GM12891 (cell line): ENCODE results near the gene PCNX1.

ENCODE experiments used
- DNase-seq: peaks from one replicate; pipeline ENCODE4 v3.0.0; 2011; ENCODE audit warnings: low spot score; ENCODE audit not compliant: insufficient read length
- FAIRE-seq: peaks from 2 replicates; lab custom pipeline; 2011; peaks lifted over from hg19 to GRCh38; lab: Jason Lieb, UNC
- PAX5 ChIP-seq: IDR thresholded peaks from 2 replicates; pipeline ENCODE4 v1.6.1; 2011; ENCODE audit warnings: low read length, moderate library complexity, mild to moderate bottlenecking; ENCODE audit not compliant: insufficient read depth, severe bottlenecking
- POLR2A ChIP-seq: IDR thresholded peaks from 2 replicates; pipeline ENCODE4 v1.6.1; 2011; ENCODE audit warnings: low read depth, low read length, control low read depth
- POLR2AphosphoS5 ChIP-seq: IDR thresholded peaks from 2 replicates; pipeline ENCODE4 v1.6.1; 2011; ENCODE audit warnings: low read depth, low read length, control low read depth
- POU2F2 ChIP-seq: IDR thresholded peaks from 2 replicates; pipeline ENCODE4 v1.6.1; 2011; ENCODE audit warnings: low read depth, mild to moderate bottlenecking, control low read depth, low read length, moderate library complexity
- SPI1 ChIP-seq: IDR thresholded peaks from 2 replicates; pipeline ENCODE4 v1.6.1; 2011; ENCODE audit warnings: low read depth, low read length, control low read depth
- TAF1 ChIP-seq: IDR thresholded peaks from 2 replicates; pipeline ENCODE4 v1.6.1; 2011; ENCODE audit warnings: low read depth, low read length, control low read depth

Gene PCNX1

DNA sequence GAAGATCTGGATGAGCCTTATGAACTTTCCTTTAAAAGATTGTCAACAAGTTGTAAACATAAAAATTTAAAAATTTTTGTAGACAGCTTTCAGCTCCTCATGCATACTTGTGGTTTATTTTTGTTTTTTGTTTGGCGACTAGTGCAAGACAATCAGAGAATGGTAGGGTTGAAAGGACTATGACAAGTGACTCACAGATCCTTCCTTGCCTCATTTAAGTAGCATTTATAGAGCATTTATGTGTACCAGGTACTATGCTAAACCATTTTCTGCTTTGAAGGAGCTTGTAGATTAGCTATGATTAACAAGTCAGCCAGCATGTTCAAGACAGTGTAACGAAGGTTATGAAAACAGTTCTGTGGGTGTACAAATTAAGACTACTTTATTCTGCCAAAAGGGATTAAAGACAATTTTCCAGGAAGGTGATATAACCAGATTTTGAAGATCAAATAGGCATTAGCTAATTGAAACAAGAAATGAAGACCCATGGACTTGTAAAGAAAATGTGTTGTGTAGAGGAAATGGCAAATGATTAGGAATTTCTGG lies 122.0 kb downstream of the PCNX1 start:
- DNase-seq (no peak), FAIRE-seq (peak; percentile 23)
- no peak for TF ChIP-seq POU2F2
- TF ChIP-seq PAX5 = no peak
- TF ChIP-seq POLR2AphosphoS5 = no peak
- TF ChIP-seq POLR2A = no peak
- TF ChIP-seq SPI1 = no peak
- TF ChIP-seq TAF1 = no peak

DNA sequence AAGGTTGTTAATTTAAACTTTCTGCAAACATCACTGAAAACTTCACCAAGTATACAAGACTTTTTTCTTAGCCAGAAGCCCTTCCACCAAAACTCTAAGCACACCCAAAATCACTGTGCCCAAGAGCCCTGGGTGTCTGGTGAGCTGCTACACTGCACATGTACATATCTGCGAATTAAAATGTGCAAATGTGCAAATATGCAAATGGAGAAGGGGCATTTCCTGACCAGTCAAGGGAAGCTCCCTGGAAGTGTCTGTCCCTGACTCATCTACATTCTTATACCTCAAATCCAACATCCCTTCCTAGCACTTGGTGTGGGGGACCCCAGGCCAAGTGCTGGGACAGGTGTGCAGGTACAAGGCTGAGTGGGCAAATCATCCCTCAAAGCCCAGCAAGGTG lies 123.7 kb downstream of the PCNX1 start:
- no peak for FAIRE-seq
- TF ChIP-seq POLR2A (no peak), POLR2AphosphoS5 (no peak), POU2F2 (no peak), SPI1 (no peak), TAF1 (no peak), PAX5 (no peak)
- DNase-seq = no peak

DNA sequence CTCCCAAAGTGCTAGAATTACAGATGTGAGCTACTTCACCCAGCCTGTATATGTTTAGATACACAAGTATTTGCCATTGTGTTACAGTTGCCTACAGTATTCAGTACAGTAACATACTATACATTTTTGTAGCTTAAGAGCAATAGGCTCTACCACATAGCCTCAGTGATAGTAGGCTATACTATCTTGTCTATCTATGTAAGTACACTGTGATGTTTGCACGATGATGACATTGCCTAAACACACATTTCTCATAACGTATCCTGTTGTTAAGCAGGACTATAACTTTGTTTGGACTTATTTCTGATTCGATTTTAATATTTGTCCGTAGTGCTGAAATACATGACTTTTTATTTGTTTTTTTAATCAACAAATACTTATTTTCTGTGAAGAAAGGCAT lies 129.2 kb downstream of the PCNX1 start:
- no peak for FAIRE-seq
- TF ChIP-seq PAX5 = no peak
- TF ChIP-seq SPI1 = no peak
- TF ChIP-seq POU2F2 = no peak
- no peak for TF ChIP-seq POLR2A
- no peak for TF ChIP-seq TAF1
- no peak for TF ChIP-seq POLR2AphosphoS5
- no peak for DNase-seq

DNA sequence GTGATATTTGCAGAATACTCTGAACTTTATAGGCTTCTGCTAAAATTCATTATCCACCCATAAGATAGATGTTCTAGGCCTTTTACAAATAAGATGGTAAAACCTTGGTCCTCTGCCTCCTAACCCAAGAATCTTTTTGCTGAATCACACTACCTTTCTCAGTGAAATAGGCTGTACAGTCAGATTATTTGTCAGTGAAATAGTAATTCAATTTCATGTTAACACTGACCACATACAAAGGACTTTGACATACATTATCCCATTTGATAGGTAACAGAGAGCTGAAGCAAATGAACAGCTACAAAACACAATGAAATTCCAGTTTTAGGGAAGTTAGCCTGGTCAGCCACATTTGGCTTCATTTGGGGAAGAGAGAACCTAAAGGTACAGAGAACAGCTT lies 141.1 kb downstream of the PCNX1 start:
- DNase-seq (no peak), FAIRE-seq (peak; percentile 55)
- no peak for TF ChIP-seq POLR2A
- no peak for TF ChIP-seq TAF1
- no peak for TF ChIP-seq POU2F2
- TF ChIP-seq PAX5 = no peak
- TF ChIP-seq POLR2AphosphoS5 = no peak
- TF ChIP-seq SPI1 = no peak

DNA sequence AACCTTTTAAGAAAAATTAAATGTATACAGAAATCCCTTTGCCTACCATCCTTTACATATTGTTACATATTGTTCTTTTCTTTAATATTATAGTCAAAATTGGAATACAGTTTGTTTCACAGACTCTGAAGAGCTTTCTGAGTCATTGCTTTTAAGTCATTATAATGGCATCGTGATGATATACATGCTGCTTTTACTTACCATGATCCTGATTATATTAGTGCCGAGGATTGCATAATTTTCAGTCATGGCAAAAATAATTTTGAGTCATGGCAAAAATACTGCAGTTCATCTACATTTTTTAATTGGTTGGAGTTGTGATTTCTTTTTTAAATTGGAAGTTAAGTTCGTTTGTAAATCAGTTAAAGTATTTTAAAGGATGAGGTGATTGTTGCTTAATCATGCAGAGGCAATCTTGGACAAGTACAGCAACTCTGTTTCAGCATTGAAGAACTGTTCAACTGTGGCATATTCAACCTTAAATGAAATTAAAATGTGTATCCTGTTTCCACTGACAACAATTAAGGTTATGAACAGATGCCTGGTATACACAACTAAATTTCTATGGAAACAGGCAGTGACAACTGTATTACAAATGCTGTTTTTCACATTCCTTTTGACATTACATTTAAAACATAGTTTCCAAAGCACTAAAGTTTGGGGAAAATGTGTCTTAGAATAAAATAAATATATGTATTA lies 142.3 kb downstream of the PCNX1 start:
- TF ChIP-seq TAF1 (no peak), POU2F2 (no peak), PAX5 (no peak), POLR2AphosphoS5 (no peak), SPI1 (no peak), POLR2A (no peak)
- FAIRE-seq (no peak), DNase-seq (no peak)

DNA sequence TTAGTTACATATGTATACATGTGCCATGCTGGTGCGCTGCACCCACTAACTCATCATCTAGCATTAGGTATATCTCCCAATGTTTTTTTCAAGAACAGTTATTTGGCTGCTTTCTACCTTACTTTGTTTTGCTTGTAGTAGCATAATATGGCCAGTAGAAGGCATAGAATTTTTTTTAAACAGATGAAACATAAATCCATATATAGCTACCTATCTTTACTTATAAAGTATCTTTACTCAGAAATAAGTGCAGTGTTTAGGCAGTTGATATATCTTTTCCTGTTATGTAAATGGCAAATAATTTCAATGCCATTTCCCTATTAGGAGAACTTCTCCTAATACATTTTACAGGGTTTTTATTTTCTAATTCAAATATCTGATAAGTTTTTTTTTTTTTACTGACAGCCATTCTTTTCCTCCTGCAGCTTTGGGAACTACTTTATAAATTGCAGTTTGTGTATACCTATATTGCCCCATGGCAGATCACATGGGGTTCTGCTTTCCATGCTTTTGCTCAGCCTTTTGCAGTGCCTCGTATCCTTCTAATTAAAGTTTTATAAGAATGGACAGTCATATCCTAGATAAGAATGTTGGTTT lies 143.1 kb downstream of the PCNX1 start:
- TF ChIP-seq POU2F2 = no peak
- TF ChIP-seq POLR2AphosphoS5 = no peak
- no peak for TF ChIP-seq PAX5
- TF ChIP-seq TAF1 = no peak
- TF ChIP-seq POLR2A = no peak
- TF ChIP-seq SPI1 = no peak
- DNase-seq (no peak), FAIRE-seq (no peak)

DNA sequence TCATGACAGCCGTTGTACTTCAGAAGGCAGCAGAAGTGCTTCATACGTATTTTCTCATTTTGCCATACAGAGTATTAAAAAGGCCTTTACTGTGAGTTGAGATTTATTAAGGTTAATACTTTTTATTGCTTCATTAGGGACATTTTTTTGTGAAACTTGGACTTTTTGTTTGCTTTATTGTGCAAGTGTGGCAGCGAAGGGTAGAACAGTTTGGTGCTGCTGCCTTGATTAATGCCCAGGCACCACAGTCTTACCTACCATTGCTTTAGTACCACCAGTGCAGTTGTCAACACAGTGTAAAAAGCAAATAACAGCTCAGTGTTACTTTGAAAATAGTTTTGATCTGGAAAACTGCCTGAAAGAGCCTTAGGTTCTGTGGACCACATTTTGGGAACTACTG lies 147.4 kb downstream of the PCNX1 start:
- DNase-seq = no peak
- TF ChIP-seq POU2F2 (no peak), SPI1 (no peak), POLR2A (no peak), POLR2AphosphoS5 (no peak), TAF1 (no peak), PAX5 (no peak)
- no peak for FAIRE-seq

DNA sequence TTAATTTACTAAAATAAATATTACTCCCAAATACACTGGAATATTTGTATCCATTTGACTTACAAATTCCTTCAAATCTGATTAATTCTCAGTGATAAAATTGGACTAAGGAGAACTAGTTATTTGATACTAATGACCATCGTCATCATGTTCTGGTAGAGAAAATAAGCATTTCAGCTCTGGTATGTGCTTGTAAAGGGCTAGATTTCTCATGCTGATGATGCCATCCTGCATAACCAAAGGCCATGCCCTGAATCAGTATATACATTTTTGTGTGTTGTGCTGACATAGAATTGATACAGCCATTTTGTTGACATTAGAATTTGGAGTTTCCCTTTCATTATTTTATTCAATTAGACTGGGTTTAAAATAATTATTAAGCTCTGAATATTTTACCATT lies 148.9 kb downstream of the PCNX1 start:
- FAIRE-seq (no peak), DNase-seq (no peak)
- TF ChIP-seq POLR2A (no peak), POU2F2 (no peak), TAF1 (no peak)

DNA sequence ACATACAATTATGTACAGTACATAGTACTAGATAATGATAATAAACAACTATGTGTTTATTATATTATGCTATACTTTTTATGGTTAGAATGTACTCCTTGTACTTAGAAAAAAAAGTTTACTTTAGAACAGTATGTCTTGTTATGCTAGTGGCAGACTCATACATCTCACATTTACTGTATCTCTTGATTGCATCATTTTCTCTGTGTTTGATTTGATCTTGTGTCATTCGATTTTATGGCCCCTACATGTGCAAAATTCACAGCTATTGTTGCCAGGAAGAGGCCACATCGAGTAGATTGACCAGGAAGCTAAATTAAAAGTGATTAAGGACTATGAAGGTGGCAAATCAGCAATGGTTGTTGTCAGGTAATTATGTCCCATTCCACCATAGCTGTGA lies 153.0 kb downstream of the PCNX1 start:
- DNase-seq (no peak), FAIRE-seq (peak; percentile 9)
- no peak for TF ChIP-seq PAX5
- TF ChIP-seq TAF1 = no peak
- no peak for TF ChIP-seq POLR2AphosphoS5
- no peak for TF ChIP-seq POU2F2
- TF ChIP-seq POLR2A = no peak
- TF ChIP-seq SPI1 = no peak
